Smooth muscle cell (in vitro differentiated cells): ENCODE data around the gene S1PR4. TPM values are rescaled to one million over a fixed set of nuclear protein-coding genes. Genes with fewer than 3 reads are reported as not detected.

Source experiments
- DNase-seq: peaks from one replicate; lab custom pipeline; 2025; ENCODE audit not compliant: unreplicated experiment; lab: John Stamatoyannopoulos, UW
- H2AFZ ChIP-seq: fragments of 200-600 bp; sonication (generic); 2 replicates; pipeline ENCODE4 v1.6.0; 2016; ENCODE audit warnings: antibody characterized with exemption, low read depth, mild to moderate bottlenecking
- H3F3A ChIP-seq: fragments of 200-600 bp; sonication (generic); 2 replicates; pipeline ENCODE4 v1.6.0; 2017; ENCODE audit warnings: antibody characterized with exemption, low read depth
- H3K27ac ChIP-seq: fragments of 200-600 bp; sonication (generic); 2 replicates; pipeline ENCODE4 v1.5.1; 2016; ENCODE audit warnings: low read depth, mild to moderate bottlenecking
- H3K27me3 ChIP-seq: fragments of 200-600 bp; sonication (generic); 2 replicates; pipeline ENCODE4 v1.6.1; 2016; ENCODE audit warnings: low read depth, mild to moderate bottlenecking
- H3K36me3 ChIP-seq: fragments of 200-600 bp; sonication (generic); 2 replicates; pipeline ENCODE4 v1.5.1; 2016; ENCODE audit warnings: low read depth
- H3K4me1 ChIP-seq: fragments of 200-600 bp; sonication (generic); 2 replicates; pipeline ENCODE4 v1.5.1; 2016; ENCODE audit warnings: low read depth
- H3K4me2 ChIP-seq: fragments of 200-600 bp; sonication (generic); 2 replicates; pipeline ENCODE4 v1.6.0; 2016; ENCODE audit warnings: mild to moderate bottlenecking
- H3K4me3 ChIP-seq: fragments of 200-600 bp; sonication (generic); 2 replicates; pipeline ENCODE4 v1.5.1; 2016; ENCODE audit warnings: mild to moderate bottlenecking
- H3K79me2 ChIP-seq: fragments of 200-600 bp; sonication (generic); 2 replicates; pipeline ENCODE4 v1.6.0; 2016; ENCODE audit warnings: low read depth, mild to moderate bottlenecking
- H3K9ac ChIP-seq: fragments of 200-600 bp; sonication (generic); 2 replicates; pipeline ENCODE4 v1.6.0; 2016; ENCODE audit warnings: low read depth
- H3K9me3 ChIP-seq: fragments of 200-600 bp; sonication (generic); replicated peaks from 2 replicates; pipeline ENCODE4 v1.5.1; 2016; ENCODE audit warnings: low read depth
- H4K20me1 ChIP-seq: fragments of 200-600 bp; sonication (generic); 2 replicates; pipeline ENCODE4 v1.6.0; 2016; ENCODE audit warnings: low read depth
- WGBS: methylation state at CpG from one replicate; pipeline ENCODE4 v1.1.7; 2016; ENCODE audit warnings: low lambda C conversion rate; 5-methylcytosine and 5-hydroxymethylcytosine counted together
- polyA plus RNA-seq: library from polyadenylated mRNA; unstranded; fragments of >200 nt; fragmentation: Nextera tagmentation; extraction: Ambion mirVana; gene quantifications from 2 replicates; pipeline ENCODE4 v1.2.1, GENCODE V29; 2016
- total RNA-seq: library from RNA; depleted of rRNA; stranded (reverse); fragments of >200 nt; gene quantifications from 2 replicates; pipeline ENCODE4 v1.2.3, GENCODE V29; 2014
- TF ChIP-seq, protein P1 (sequence below): fragments of 200-600 bp; sonication (generic); IDR thresholded peaks from 2 replicates; pipeline ENCODE4 v1.5.1; 2017; ENCODE audit warnings: borderline replicate concordance, mild to moderate bottlenecking, antibody characterized with exemption; ENCODE audit not compliant: insufficient read depth, poor library complexity, severe bottlenecking

S1PR4 gene, protein sequence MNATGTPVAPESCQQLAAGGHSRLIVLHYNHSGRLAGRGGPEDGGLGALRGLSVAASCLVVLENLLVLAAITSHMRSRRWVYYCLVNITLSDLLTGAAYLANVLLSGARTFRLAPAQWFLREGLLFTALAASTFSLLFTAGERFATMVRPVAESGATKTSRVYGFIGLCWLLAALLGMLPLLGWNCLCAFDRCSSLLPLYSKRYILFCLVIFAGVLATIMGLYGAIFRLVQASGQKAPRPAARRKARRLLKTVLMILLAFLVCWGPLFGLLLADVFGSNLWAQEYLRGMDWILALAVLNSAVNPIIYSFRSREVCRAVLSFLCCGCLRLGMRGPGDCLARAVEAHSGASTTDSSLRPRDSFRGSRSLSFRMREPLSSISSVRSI
- total RNA-seq, result not detected in 2 replicates
- polyA plus RNA-seq, result not detected in 2 replicates

- Histone ChIP-seq H3K79me2 (no peaks in the 10 kb centered on the region), H3K9ac (no peak within 1 kb of the TSS), H3K27ac (no peak within 1 kb of the TSS), H3K9me3 (no peaks in the 10 kb centered on the region), H3K4me2 (no peak within 1 kb of the TSS), H3K4me3 (no peak within 1 kb of the TSS), H3F3A (no peaks in the 10 kb centered on the region), H3K36me3 (no peaks in the 10 kb centered on the region), H2AFZ (no peak within 1 kb of the TSS), H3K4me1 (no peaks in the 10 kb centered on the region), H4K20me1 (no peaks in the 10 kb centered on the region), H3K27me3 (no peaks in the 10 kb centered on the region)
- 93% methylated on average over 35 of the region's 42 CpGs for WGBS
- TF ChIP-seq, protein P1, sequence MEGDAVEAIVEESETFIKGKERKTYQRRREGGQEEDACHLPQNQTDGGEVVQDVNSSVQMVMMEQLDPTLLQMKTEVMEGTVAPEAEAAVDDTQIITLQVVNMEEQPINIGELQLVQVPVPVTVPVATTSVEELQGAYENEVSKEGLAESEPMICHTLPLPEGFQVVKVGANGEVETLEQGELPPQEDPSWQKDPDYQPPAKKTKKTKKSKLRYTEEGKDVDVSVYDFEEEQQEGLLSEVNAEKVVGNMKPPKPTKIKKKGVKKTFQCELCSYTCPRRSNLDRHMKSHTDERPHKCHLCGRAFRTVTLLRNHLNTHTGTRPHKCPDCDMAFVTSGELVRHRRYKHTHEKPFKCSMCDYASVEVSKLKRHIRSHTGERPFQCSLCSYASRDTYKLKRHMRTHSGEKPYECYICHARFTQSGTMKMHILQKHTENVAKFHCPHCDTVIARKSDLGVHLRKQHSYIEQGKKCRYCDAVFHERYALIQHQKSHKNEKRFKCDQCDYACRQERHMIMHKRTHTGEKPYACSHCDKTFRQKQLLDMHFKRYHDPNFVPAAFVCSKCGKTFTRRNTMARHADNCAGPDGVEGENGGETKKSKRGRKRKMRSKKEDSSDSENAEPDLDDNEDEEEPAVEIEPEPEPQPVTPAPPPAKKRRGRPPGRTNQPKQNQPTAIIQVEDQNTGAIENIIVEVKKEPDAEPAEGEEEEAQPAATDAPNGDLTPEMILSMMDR, result no peak
- no peak for DNase-seq
These were observed at the start of gene S1PR4 for GRCh38 chr19:3178377-3178972. Gene S1PR4 (plus strand): TSS chr19:3178769. CDS start chr19:3178793, 24 bp downstream.

DNA sequence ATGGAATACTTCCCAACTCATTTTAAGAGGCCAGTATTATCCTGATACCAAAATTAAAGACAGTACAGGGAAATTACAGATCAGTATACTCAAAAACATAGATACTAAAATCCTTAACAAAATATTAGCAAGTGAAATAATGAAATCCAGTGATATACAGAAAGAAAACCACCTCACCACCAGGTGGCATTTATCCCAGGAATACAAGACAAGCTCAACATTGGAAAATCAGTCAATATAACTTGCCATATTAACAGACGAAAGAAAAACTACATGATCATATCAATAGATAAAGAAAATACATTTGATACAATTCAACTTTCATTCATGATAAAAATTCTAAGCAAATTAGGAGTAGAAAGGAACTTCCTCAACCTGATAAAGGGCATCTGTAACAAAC, 49.5 kb upstream of the S1PR4 start:
- no peaks in the 10 kb centered on the region for H3K36me3 ChIP-seq
- H3K9me3 ChIP-seq, result no peaks in the 10 kb centered on the region
- H3K79me2 ChIP-seq, result no peaks in the 10 kb centered on the region
- H3K4me1 ChIP-seq, result no peaks in the 10 kb centered on the region
- no peaks in the 10 kb centered on the region for H3K27me3 ChIP-seq
- H3K27ac ChIP-seq, result no peak overlapping the region
- H3K4me3 ChIP-seq, result no peak overlapping the region
- no peak overlapping the region for H3K9ac ChIP-seq
- no peaks in the 10 kb centered on the region for H4K20me1 ChIP-seq
- 41% methylated on average over 1 of the region's 1 CpG for WGBS
- H2AFZ ChIP-seq, result no peak overlapping the region
- DNase-seq, result no peak
- no peaks in the 10 kb centered on the region for H3F3A ChIP-seq
- TF ChIP-seq, protein P1, result peak; percentile 39
- H3K4me2 ChIP-seq, result no peak overlapping the region

DNA sequence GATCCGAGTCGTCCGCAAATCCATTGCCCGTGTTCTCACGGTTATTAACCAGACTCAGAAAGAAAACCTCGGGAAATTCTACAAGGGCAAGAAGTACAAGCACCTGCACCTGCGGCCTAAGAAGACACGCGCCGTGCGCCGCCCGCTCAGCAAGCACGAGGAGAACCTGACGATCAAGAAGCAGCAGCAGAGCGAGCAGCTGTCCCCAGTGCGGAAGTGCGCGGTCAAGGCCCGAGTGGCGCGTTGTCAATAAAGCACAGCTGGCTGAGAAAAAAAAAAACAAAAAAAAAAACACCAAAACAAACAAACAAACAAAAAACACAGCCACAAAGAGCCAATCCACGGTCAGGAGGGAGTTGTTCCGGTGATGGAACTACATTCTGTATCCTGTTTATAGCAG, 47.4 kb upstream of the S1PR4 start:
- Histone ChIP-seq H3K4me3 (no peak overlapping the region), H3K79me2 (no peaks in the 10 kb centered on the region), H3K9ac (no peak overlapping the region), H2AFZ (no peak overlapping the region), H4K20me1 (no peaks in the 10 kb centered on the region), H3K4me1 (no peaks in the 10 kb centered on the region), H3K36me3 (no peaks in the 10 kb centered on the region), H3K9me3 (no peaks in the 10 kb centered on the region), H3K4me2 (no peak overlapping the region), H3K27ac (no peak overlapping the region), H3K27me3 (no peaks in the 10 kb centered on the region), H3F3A (no peaks in the 10 kb centered on the region)
- no peak for DNase-seq
- WGBS, result 97% methylated on average over 24 of the region's 24 CpGs
- TF ChIP-seq, protein P1, result no peak
